DMS53 treated with DMSO at 0.1 percent for 48 hours (cell line): ENCODE results near the gene PPDPF.
"Not testable (repeated sequence)": the region's sequence is repeated elsewhere in the genome, so short reads cannot be mapped to it uniquely, and the experiment has no call there.

Experiments used
- DNase-seq: peaks from one replicate; lab custom pipeline; 2025; ENCODE audit not compliant: unreplicated experiment; lab: John Stamatoyannopoulos, UW

PPDPF gene

DNA sequence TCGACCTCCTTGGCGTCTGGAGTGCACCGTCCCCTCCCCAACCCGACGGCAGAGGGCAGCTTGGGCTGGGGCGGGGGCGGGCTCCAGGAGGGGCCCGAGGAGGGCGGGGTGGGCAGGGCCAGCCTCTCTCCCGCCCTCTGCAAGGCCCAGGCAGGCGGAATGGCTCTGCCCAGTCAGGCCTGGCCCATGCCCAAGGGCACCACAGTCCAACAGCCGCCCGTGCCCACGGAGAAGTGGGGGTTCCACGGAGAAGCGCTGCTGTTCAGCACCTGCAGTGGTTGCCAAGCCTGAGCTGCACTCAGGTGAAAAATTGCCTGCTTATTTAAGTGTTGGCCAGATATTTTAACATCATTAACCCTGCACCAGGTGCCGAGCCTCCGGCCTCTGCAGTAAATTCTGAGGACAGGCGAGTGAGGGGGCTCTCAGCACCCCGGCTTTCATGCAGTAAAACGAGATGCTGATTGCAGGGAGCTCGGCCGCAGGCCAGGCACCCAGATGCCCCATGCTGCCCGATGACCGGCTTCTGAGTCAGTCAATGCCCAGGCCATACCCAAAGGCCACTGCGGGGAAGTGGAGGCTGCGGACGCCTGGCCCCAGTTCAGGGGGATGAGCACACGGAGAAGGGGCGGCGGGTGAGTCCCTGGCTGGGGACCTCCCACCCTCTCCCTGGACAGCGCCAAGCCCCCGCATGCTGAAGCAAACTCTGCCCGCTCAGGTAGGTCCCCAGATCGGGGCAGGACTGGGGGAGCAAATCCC, 27.3 kb downstream of the PPDPF start, which contains the start of gene SRMS:
SRMS (minus strand) TSS at position 25 of the 756 bp plus-strand sequence. CDS start 286 bp downstream, outside the sequence.
- DNase-seq: no peak

DNA sequence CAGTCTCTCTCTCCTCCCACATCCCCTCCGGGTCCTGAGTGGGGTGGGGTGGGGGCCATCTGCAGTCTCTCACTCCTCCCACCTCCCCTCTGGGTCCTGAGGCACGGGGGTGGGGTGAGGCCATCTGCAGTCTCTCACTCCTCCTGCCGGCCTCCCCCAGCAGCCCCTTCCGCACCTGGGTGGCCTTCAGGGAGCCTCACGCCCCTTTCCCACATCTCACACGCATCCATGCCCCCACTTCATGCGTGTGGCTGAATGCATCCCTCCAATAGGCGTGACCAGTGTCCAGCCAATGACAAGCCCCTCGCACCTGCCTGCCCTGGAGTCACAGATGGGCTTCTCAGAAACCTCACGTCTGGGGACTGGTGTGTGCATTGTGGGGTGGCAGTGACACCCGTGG, 28.0 kb downstream of the PPDPF start:
- no peak for DNase-seq

DNA sequence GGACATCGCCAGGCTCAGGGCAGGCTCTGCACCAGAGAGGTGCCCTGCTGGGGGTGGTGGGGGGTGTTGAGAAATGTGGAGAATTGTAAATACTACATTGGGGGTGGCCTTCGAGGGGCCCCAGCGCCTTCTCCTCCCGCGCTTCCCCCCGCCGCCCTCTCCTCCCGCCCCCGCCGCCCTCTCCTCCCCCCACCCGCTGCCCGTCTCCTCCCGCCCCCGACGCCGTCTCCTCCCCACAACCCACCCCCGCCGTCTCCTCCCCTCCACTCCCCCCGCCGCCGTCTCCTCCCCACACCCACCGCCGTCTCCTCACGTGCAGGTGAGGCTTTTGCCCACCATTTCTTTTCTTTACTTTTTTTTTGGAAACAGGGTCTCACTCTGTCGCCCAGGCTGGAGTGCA, 28.5 kb downstream of the PPDPF start:
- DNase-seq: no peak

DNA sequence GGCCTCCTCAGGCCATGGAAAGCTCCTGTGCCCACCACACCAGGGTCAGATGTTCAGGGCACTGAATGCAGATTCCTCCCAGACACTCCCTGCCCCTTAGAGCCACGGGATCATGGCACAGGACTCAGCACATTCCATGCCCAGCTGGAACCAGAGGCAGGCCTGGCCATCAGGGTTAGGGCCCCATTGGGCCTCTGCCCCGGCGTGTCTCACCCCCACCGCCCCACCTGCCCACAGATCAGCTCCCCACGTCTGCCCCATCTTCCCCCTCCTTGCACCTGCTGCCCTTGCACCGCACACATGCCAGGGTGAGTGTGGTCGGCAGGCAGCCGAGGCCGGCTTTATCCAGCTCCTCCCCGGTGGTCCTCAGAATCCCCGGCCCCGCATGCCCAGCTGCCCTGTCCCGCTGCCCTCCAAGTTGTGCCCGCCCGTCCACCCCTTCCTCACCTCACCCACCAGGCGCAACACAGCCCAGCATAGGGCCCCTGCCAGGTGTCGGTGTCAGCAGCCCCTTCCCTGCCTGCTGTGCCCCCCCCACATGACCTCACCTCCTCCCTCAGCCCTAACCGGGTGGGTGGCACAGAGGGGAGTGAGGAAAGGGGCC, 29.2 kb downstream of the PPDPF start:
- no peak for DNase-seq

DNA sequence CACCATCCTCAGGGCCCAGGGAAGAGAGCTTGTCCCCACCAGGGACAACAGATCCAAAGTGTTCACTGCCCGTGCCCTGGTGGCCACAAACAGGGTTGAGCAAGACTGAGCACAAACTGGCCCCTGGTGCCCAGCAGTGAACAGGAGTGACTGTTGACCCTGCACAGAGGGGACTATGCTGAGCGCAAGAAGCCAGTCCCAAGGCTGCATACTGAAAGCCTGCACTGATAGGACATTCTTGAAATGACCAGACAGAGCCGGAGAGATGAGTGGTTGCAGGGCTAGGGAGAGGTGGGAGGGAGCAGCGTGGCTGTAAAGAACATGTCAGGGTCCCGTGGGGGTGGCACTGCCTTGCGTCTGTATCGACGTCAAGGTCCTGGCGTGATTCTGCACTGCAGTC, 30.5 kb downstream of the PPDPF start:
- no peak for DNase-seq

DNA sequence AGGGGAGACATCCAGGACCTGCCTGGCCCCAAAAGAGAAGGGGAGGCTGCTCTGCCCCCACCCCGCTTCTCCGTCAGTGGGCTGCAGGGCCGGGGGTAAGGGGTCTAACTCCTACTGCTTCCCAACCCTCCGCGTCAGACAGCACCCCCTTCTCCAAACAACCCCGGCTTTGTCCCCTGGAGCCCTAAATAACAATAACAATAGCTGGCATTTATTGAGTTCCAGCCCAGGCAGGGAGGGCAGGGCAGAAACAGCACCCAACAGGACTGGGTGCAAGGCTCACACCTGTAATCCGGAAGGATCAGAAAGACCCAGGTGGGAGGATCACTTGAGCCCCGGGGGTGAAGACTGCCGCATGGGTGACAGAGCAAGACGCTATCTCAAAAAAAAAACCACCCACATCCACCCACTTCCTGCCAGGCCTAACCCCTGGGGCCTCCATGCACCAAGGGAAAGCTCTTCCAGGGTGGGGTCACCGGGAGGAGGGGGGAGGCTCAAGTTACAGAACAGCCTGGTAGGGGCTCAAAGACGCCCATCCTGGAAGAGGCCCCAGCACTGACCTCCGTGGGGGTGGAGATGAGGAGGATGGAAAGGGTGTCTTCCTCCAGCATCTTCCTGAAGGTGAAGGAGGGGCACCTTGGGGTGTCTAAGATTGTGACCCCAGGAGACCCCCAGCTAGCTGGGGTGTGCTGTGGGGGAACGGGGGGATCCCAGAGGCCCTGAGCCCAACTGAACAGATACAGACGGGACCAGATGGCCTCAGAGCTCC, 32.1 kb downstream of the PPDPF start:
- no peak for DNase-seq

DNA sequence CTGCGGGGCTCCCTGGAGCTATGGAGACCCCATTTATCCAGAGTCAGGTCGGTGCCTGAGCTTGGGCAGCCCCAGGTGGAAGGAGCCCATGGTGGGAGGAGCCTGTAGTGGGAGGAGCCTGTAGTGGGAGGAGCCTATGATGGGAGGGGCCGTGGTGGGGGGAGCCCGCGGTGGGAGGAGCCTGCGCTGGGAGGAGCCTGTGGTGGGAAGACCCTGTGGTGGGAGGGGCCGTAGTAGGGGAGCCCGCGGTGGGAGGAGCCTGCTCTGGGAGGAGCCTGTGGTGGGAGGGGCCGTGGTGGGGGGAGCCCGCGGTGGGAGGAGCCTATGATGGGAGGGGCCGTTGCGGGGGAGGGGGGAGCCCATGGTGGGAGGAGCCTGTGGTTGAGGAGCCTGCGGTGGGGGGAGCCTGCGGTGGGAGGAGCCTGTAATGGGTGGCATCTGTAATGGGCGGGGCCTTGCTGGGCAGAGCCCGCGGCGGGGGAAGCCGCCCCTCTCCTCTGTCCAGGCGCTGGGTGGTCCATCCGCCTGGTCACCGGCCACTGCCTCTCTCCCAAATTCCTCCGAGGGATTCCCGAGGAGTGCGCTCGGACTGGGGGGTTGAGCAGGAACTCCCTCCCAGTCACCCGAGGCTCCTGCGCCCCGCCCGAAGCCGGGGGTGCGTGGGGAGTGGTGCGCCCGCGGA, 32.8 kb downstream of the PPDPF start:
- DNase-seq: no peak

DNA sequence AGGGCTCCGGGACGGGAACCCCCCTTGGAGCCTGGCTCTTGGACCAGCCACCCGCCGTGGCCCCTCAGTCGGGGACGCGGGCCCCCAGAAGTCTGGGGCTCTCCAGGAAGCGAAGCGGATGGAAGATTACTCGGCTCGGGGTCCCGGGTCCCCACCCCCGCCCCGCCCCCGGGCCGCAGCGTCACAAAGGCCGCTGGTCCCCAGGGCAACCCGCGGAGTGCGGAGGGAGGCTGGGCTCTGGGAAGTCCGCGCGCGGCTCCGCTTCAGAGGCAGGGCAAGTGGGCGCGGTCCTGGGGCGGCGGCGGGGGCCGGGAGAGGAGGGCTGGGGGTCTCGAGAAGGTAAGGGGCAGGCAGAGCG, 33.3 kb downstream of the PPDPF start, which contains the start of gene FNDC11:
FNDC11 (plus strand) TSS at position 227 of the 358 bp plus-strand sequence. CDS start 1,505 bp downstream, outside the sequence.
- no peak for DNase-seq

DNA sequence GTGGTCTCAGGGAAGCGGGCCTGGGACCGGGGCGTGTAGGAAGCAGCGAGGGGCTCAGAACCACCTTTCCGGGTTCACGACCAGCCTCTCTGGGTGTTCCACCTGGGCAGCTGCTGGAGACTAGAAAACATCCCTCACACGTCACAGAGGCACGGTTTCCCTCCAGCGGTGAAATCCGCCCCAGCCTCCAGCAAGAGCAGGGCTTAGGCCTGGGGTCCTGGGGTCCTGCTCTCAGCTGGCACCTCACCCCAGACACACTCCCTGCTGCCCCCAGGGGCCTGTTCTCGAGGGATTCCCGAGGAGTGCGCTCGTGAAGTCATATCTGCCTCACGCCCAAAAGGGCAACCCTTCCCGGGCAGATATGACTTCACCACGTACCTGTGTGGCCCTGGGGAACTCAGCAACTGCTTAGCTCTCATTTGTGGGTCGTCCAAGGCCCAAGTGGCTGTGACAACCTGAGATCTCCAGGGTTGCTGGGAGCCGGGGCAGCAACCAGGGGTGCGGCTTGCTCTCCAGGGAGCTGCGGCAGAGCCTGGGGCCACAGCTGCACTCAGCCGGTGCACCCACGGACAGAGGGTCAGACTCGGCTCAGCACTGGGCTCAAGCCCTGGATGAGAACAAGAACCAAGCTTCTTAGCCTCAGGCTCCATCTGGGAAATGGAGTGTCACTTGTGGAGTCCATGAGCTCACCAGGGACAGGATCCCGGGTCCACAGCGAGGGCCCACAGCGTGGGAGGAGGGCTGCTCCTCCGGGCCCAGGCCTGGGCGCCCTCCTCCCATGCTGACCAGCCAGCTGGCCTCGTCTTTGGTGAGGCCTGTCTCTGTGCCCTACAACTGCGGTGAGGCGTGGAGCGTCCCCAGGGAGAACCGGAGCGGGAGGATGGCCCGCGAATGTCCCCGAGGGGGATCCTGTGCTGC, 34.1 kb downstream of the PPDPF start:
- no peak for DNase-seq

DNA sequence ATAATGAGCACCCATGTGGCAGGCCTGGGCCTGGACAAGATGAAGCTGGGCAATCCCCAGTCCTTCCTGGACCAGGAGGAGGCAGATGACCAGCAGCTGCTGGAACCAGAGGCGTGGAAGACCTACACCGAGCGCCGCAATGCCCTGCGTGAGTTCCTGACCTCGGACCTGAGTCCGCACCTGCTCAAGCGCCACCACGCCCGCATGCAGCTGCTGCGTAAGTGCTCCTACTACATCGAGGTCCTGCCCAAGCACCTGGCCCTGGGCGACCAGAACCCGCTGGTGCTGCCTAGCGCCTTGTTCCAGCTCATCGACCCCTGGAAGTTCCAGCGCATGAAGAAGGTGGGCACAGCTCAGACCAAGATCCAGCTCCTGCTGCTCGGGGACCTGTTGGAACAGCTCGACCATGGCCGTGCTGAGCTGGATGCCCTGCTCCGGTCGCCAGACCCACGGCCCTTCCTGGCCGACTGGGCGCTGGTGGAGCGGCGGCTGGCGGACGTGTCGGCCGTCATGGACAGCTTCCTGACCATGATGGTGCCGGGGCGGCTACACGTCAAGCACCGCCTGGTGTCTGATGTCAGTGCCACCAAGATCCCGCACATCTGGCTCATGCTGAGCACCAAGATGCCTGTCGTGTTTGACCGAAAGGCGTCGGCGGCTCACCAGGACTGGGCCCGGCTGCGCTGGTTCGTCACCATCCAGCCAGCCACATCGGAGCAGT, 35.3 kb downstream of the PPDPF start:
- DNase-seq: no peak

DNA sequence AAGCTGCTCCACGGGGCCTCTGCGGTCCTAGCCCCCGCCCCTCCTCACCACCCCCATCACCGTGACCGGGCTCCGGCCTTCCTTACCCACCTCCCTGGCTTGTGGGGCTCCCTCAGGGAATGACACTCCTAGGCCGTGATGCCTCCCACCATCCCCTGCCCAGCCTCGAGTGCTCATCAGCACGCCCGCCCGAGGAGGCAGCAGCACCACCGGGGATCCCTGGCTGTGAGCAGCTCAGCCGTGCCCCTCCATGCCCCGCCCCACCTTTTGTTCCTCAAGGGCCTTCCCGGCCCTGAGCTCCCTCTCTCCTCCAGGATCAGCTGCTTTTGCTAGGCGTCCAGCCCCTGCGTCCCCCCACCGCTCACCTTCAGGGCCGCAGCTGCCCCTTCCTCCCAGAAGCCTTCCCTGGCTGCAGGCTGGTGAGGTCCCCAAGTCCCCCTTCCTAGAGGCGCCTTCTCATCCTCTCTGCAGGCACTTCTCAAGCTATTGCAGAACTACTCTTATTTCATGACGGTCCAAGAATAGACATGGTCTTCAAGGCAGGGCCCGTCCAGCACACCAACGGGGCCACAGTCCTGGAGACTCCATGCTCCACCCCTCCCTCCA, 36.4 kb downstream of the PPDPF start:
- no peak for DNase-seq

DNA sequence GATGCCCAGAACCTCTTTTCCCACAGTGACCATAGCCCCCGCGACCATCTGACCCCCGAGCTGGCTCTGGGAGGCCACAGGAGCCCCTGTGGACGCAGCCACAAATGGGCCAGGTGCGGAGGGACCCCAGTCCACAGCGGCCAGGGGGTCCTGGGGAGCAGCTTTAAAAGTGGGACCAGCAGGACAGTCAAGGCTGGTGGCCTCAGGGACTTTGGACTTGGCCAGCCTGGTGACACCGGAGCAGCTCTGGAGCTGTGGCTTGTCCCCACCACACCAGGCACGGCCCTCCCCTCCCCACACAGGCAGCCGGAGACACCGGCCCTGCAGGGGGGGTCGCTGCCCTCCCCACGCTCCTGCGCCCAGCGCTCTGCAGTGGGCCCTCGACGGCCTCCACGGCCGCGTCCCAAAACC, 36.9 kb downstream of the PPDPF start:
- no peak for DNase-seq

DNA sequence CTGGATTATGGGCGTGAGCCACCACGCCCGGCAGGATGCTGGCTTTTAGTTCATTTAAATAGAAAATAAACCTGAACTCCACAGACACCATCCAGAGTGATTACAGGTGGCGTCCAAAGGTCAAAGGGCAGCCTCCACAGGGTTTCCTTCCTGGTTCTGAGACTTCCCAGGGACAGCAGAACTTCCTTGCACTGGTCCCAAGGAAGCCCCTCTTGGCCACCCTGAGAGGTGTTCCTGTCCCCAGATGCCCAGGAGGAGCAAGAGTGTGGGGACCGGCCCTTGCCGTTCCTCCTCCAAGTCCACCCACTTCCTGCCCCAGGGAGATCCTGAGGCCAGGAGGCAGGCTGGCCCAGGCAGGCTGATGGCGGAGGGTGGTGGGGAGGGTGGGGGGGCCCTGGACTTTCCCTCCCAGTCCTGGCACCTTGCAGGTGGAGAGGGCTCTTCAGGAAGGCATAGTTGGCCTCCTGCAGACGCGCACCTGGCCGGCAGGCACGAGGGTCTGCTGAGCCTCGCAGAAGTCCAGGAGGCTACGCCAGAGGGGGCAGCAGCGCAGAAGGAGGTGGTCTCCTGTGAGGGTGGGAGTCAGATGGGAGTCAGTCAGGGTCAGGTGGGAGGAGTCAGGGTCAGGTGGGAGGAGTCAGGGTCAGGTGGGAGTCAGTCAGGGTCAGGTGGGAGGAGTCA, 38.4 kb downstream of the PPDPF start:
- no peak for DNase-seq

DNA sequence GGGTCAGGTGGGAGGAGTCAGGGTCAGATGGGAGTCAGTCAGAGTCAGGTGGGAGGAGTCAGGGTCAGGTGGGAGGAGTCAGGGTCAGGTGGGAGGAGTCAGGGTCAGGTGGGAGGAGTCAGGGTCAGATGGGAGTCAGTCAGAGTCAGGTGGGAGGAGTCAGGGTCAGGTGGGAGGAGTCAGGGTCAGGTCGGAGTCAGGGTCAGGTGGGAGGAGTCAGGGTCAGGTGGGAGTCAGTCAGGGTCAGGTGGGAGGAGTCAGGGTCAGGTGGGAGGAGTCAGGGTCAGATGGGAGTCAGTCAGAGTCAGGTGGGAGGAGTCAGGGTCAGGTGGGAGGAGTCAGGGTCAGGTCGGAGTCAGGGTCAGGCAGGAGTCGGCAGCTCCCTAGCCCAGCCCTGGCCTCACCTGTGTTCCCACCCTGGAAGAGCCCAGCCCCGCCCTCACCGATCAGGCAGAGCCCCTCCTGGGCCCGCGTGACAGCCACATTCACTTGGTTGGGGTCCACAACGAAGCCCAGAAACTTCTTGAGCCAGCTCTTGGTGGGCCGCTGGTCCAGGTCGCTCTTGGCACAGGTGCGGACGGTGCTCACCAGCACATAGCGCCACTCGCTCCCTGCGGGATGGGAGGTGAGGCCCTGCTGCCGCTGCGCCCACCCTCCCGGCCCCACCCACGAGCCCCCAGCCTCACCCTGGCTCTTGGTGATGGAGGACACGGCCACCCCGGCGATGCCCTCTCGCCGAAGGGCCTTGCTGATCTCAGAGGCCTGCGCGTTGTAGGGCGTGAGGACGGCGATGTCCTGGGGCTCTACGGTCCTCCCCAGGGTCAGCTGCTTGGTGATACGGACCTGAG, 39.1 kb downstream of the PPDPF start:
- not testable (repeated sequence) for DNase-seq

DNA sequence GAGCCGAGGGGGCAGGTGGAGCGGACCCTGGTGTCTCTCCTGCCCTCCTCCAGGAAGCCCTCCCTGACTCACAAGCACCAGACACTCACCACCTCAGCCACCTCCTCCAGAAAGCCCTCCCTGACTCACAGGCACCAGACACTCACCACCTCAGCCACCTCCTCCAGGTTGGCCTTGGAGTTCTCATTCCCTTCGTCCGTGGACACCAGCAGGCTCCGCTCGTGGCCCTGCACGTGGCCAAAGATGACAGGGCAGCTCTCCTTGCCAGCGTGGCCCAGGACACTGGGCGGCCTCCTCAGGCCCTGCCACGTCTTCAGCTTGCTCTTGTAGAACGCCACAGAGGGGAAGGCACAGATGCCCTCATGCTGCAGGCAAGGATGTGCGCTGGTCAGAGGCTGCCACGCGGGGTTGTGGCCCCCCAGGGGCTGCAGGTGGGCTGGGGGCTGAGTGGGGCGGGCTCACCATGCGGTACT, 39.8 kb downstream of the PPDPF start:
- no peak for DNase-seq

DNA sequence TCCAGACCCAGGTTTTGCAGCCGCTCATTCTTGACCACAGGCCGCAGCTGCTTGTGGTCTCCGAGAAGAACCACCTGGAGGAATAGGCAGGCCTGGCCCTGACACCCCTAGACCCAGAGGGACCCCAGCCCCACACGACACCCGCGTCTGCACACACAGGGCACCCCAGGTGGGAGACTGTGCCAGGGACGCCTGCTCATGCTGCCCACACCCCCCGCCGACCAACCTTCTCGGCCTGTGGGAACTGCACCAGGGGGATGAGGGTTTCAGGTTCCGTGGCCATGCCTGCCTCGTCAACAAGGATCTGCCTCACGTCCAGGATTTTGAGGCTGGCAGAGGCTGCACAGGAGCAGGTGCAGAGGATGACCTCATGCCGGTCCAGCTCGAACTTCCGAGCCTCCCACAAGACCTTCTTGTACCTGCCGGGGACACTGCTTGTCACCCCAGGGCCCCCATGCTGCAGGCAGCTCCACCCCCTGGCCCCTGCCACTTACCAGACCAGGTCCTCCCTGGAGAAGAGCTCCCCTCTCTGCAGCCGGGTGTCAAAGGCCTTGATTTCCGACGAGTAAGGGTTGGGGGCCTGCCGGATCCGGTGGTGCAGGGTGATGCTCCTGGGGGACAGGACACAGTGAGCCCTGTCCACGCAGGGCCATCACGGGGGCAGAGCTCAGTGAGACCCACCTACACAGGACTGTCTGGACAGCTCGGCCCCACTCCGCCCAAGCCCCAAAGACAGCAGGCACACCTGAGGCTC, 40.5 kb downstream of the PPDPF start:
- no peak for DNase-seq
